MM.1S (cell line): ENCODE measurements around the gene PCNT.

Source experiments
- DNase-seq: peaks from one replicate; pipeline ENCODE4 v3.0.0-alpha.2; 2015
- H2AFZ ChIP-seq: fragments of 300-600 bp; sonication (generic); 2 replicates; pipeline ENCODE4 v1.6.0; 2016; ENCODE audit warnings: antibody characterized with exemption, low read length
- H3F3A ChIP-seq: fragments of 300-600 bp; sonication (generic); 2 replicates; pipeline ENCODE4 v1.6.1; 2016; ENCODE audit warnings: mild to moderate bottlenecking, antibody characterized with exemption, low read length, moderate library complexity, mixed read lengths; ENCODE audit not compliant: insufficient read depth
- H3K27ac ChIP-seq: fragments of 300-600 bp; sonication (generic); 2 replicates; pipeline ENCODE4 v1.5.1; 2016; ENCODE audit warnings: mild to moderate bottlenecking, low read length
- H3K27me3 ChIP-seq: fragments of 300-600 bp; sonication (generic); replicated peaks from 2 replicates; pipeline ENCODE4 v1.6.0; 2016; ENCODE audit warnings: low read length; ENCODE audit not compliant: insufficient read depth
- H3K36me3 ChIP-seq: fragments of 300-600 bp; sonication (generic); replicated peaks from 2 replicates; pipeline ENCODE4 v1.6.1; 2016; ENCODE audit warnings: mild to moderate bottlenecking, low read length, mixed read lengths; ENCODE audit not compliant: insufficient read depth
- H3K4me1 ChIP-seq: fragments of 300-600 bp; sonication (generic); 2 replicates; pipeline ENCODE4 v1.6.1; 2016; ENCODE audit warnings: low read length, mixed read lengths
- H3K4me2 ChIP-seq: fragments of 300-600 bp; sonication (generic); 2 replicates; pipeline ENCODE4 v1.6.0; 2016; ENCODE audit warnings: low read depth, low read length
- H3K4me3 ChIP-seq: fragments of 300-600 bp; sonication (generic); 2 replicates; pipeline ENCODE4 v1.5.1; 2016; ENCODE audit warnings: low read length, mixed read lengths
- H3K79me2 ChIP-seq: fragments of 300-600 bp; sonication (generic); 2 replicates; pipeline ENCODE4 v1.6.1; 2016; ENCODE audit warnings: mixed run types, low read length, mixed read lengths
- H3K9ac ChIP-seq: fragments of 300-600 bp; sonication (generic); 2 replicates; pipeline ENCODE4 v1.6.1; 2016; ENCODE audit warnings: low read length, mixed read lengths
- H3K9me2 ChIP-seq: fragments of 300-600 bp; sonication (generic); replicated peaks from 2 replicates; pipeline ENCODE4 v1.6.1; 2016; ENCODE audit warnings: mild to moderate bottlenecking, low read length, mixed read lengths; ENCODE audit not compliant: insufficient read depth
- H3K9me3 ChIP-seq: fragments of 300-600 bp; sonication (generic); replicated peaks from 2 replicates; pipeline ENCODE4 v1.6.1; 2016; ENCODE audit warnings: mild to moderate bottlenecking, low read length, mixed read lengths; ENCODE audit not compliant: insufficient read depth
- H4K20me1 ChIP-seq: fragments of 300-600 bp; sonication (generic); 2 replicates; pipeline ENCODE4 v1.6.1; 2016; ENCODE audit warnings: mild to moderate bottlenecking, low read length, moderate library complexity, mixed read lengths; ENCODE audit not compliant: insufficient read depth
- CTCF ChIP-seq: fragments of 300-600 bp; sonication (generic); IDR thresholded peaks from 2 replicates; pipeline ENCODE4 v1.5.1; 2016; ENCODE audit warnings: antibody characterized with exemption, low read length, mixed read lengths
- EZH2 ChIP-seq: fragments of 300-600 bp; sonication (generic); optimal IDR thresholded peaks from 2 replicates; pipeline ENCODE3; 2017; ENCODE audit warnings: low read depth, mild to moderate bottlenecking, antibody characterized with exemption, low read length, mixed read lengths
- EZH2phosphoT487 ChIP-seq: fragments of 300-600 bp; sonication (generic); IDR thresholded peaks from 2 replicates; pipeline ENCODE4 v1.6.1; 2018; ENCODE audit warnings: antibody characterized with exemption, low read length

The PCNT gene

DNA sequence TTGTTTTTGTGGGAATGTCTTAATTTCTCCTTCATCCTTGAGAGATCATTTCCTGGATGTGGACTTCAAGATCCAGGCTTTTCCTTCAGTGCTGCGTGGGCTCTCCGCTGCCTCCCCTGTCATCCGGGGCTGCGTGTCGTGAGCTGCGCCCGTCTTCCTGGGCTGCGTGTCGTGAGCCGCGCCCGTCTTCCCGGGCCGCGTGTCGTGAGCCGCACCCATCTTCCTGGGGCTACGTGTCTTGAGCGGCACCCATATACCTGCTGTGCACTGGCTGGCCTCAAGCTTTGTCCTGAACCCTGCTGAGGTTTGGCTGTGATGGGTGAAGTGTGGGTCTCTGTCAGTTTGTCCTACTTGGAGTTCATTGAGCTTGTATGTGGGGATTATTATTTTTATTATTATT, 55.1 kb downstream of the PCNT start:
- peaks cover 80% of the 10 kb centered on the region for H3K79me2 ChIP-seq
- no peaks in the 10 kb centered on the region for H3F3A ChIP-seq
- no peaks in the 10 kb centered on the region for H3K9me3 ChIP-seq
- H3K9me2 ChIP-seq: no peaks in the 10 kb centered on the region
- no peaks in the 10 kb centered on the region for H4K20me1 ChIP-seq
- no peak overlapping the region for H3K27ac ChIP-seq
- no peaks in the 10 kb centered on the region for H3K27me3 ChIP-seq
- TF ChIP-seq CTCF: no peak
- H3K9ac ChIP-seq: no peak overlapping the region
- H3K4me3 ChIP-seq: no peak overlapping the region
- H2AFZ ChIP-seq: no peak overlapping the region
- no peak overlapping the region for H3K4me2 ChIP-seq
- no peaks in the 10 kb centered on the region for H3K4me1 ChIP-seq
- no peaks in the 10 kb centered on the region for H3K36me3 ChIP-seq
- DNase-seq: no peak

DNA sequence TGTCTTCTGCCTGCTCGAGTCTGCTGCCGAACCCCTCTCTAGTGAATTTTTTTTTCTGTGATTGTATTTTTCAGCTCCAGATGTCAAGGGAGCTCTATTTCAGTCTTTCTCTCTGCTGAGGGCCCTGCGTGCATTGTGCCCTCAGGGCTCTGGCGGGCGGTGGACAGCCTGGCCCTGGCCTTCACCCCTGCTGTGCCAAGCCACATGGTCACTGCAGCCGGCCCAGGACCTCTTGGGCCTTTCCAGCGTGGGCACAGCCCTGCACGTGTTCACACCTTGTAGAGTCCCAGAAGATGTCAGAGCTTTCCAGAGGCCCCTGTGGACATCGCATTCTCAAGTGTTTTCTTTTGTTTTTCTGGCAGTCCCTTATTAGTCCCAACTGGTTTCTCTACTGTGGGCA, 55.7 kb downstream of the PCNT start:
- Histone ChIP-seq H3K27ac (no peak overlapping the region), H2AFZ (no peak overlapping the region), H3K9me3 (no peaks in the 10 kb centered on the region), H3F3A (no peaks in the 10 kb centered on the region), H4K20me1 (no peaks in the 10 kb centered on the region), H3K27me3 (no peaks in the 10 kb centered on the region), H3K4me1 (no peaks in the 10 kb centered on the region), H3K9ac (no peak overlapping the region), H3K4me2 (no peak overlapping the region), H3K9me2 (no peaks in the 10 kb centered on the region), H3K79me2 (peaks cover 80% of the 10 kb centered on the region), H3K36me3 (0 out of 2 replicates have a peak, but pooled peaks cover 4% of the 10 kb centered on the region), H3K4me3 (no peak overlapping the region)
- no peak for DNase-seq
- TF ChIP-seq CTCF (no peak), EZH2 (no peak), EZH2phosphoT487 (no peak)

DNA sequence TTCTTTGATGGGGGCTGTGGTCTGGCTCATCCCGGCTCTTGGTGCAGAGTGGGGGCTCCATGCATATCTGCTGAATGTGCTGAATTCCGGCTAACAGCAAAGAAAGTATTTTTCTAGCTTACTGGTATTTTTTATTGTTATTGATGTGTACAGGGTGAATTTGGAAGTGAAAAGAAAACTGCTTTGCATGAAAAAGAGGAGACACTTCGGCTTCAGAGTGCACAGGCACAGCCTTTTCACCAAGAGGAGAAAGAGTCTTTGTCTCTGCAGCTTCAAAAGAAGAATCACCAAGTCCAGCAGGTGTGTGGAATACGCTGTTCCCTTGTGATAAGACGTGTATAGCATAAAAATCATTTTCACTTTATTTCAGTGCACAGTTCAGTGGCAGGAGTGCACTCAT, 57.6 kb downstream of the PCNT start:
- Histone ChIP-seq H2AFZ (no peak overlapping the region), H3K79me2 (peaks cover 78% of the 10 kb centered on the region), H3K9me2 (no peaks in the 10 kb centered on the region), H3K4me3 (no peak overlapping the region), H3K27me3 (no peaks in the 10 kb centered on the region), H3K36me3 (peaks cover 5% of the 10 kb centered on the region; the same call in 1 of the 2 replicates), H3F3A (no peaks in the 10 kb centered on the region), H3K4me1 (no peaks in the 10 kb centered on the region), H3K9me3 (no peaks in the 10 kb centered on the region), H3K9ac (no peak overlapping the region), H3K4me2 (no peak overlapping the region), H3K27ac (no peak overlapping the region), H4K20me1 (no peaks in the 10 kb centered on the region)
- TF ChIP-seq EZH2phosphoT487 (no peak), CTCF (no peak), EZH2 (no peak)
- no peak for DNase-seq

DNA sequence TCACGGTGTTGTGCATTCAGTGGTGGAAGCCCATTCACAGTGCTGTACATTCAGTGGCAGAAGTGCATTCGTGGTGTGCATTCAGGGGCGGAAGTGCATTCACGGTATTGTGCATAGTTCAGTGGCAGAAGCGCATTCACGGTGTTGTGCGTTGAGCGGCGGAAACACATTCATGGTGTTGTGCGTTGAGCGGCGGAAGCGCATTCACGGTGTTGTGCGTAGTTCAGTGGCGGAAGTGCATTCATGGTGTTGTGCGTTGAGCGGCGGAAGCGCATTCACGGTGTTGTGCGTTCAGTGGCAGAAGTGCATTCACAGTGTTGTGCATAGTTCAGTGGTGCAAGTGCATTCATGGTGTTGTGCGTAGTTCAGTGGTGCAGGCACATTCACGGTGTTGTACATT, 60.6 kb downstream of the PCNT start:
- TF ChIP-seq EZH2phosphoT487: no peak
- no peak for TF ChIP-seq CTCF
- TF ChIP-seq EZH2: no peak

More for the DNA sequence above, 60.6 kb downstream of the PCNT start:
- H2AFZ ChIP-seq: no peak overlapping the region
- peaks cover 56% of the 10 kb centered on the region for H3K79me2 ChIP-seq
- H3K4me3 ChIP-seq: no peak overlapping the region
- no peak for DNase-seq
- no peaks in the 10 kb centered on the region for H4K20me1 ChIP-seq
- H3K9ac ChIP-seq: no peak overlapping the region
- no peaks in the 10 kb centered on the region for H3K4me1 ChIP-seq
- H3K4me2 ChIP-seq: no peak overlapping the region
- peaks cover 5% of the 10 kb centered on the region; the same call in 1 of the 2 replicates for H3K36me3 ChIP-seq
- H3K9me2 ChIP-seq: no peaks in the 10 kb centered on the region
- no peak overlapping the region for H3K27ac ChIP-seq
- no peaks in the 10 kb centered on the region for H3K9me3 ChIP-seq
- no peaks in the 10 kb centered on the region for H3K27me3 ChIP-seq
- H3F3A ChIP-seq: no peaks in the 10 kb centered on the region
